HEK293 (cell line): Measurements from ENCODE around the gene BORCS6.

Experiments used
- BCL6B ChIP-seq: fragments of 450-650 bp; formaldehyde crosslinking; IDR thresholded peaks from 2 replicates; pipeline ENCODE4 v1.5.1; 2017; ENCODE audit warnings: missing biosample characterization, missing genetic modification characterization
- GLIS1 ChIP-seq: fragments of 450-650 bp; formaldehyde crosslinking; IDR thresholded peaks from 2 replicates; pipeline ENCODE4 v1.5.1; 2016; ENCODE audit warnings: missing biosample characterization, missing genetic modification characterization
- GLIS2 ChIP-seq: fragments of 450-650 bp; formaldehyde crosslinking; IDR thresholded peaks from 2 replicates; pipeline ENCODE4 v1.5.1; 2016; ENCODE audit warnings: missing biosample characterization, missing genetic modification characterization
- KLF16 ChIP-seq: fragments of 450-650 bp; formaldehyde crosslinking; IDR thresholded peaks from 2 replicates; pipeline ENCODE4 v1.5.1; 2017; ENCODE audit warnings: missing biosample characterization, missing genetic modification characterization
- KLF17 ChIP-seq: fragments of 450-650 bp; formaldehyde crosslinking; IDR thresholded peaks from 2 replicates; pipeline ENCODE4 v1.5.1; 2016; ENCODE audit warnings: missing biosample characterization, missing genetic modification characterization
- KLF8 ChIP-seq: fragments of 450-650 bp; formaldehyde crosslinking; IDR thresholded peaks from 2 replicates; pipeline ENCODE4 v1.5.1; 2016; ENCODE audit warnings: missing biosample characterization, missing genetic modification characterization
- KLF9 ChIP-seq: fragments of 450-650 bp; formaldehyde crosslinking; IDR thresholded peaks from 2 replicates; pipeline ENCODE4 v1.5.1; 2016; ENCODE audit warnings: missing biosample characterization, missing genetic modification characterization, low read depth
- RBAK ChIP-seq: fragments of 450-650 bp; formaldehyde crosslinking; IDR thresholded peaks from 2 replicates; pipeline ENCODE4 v1.5.1; 2016; ENCODE audit warnings: missing biosample characterization, missing genetic modification characterization
- TCF7L2 ChIP-seq: IDR thresholded peaks from 2 replicates; pipeline ENCODE4 v1.6.1; 2011; ENCODE audit warnings: low read depth, mild to moderate bottlenecking, inconsistent platforms, low read length, moderate library complexity, borderline replicate concordance
- ZBTB1 ChIP-seq: fragments of 450-650 bp; formaldehyde crosslinking; IDR thresholded peaks from 2 replicates; pipeline ENCODE4 v1.5.1; 2016; ENCODE audit warnings: missing biosample characterization, missing genetic modification characterization
- ZBTB10 ChIP-seq: fragments of 450-650 bp; formaldehyde crosslinking; IDR thresholded peaks from 2 replicates; pipeline ENCODE4 v1.5.1; 2016; ENCODE audit warnings: missing biosample characterization, missing genetic modification characterization
- ZBTB26 ChIP-seq: fragments of 450-650 bp; formaldehyde crosslinking; optimal IDR thresholded peaks from 2 replicates; pipeline ENCODE3; 2016; ENCODE audit warnings: missing biosample characterization, mild to moderate bottlenecking, missing genetic modification characterization
- ZBTB44 ChIP-seq: fragments of 450-650 bp; IDR thresholded peaks from 2 replicates; pipeline ENCODE4 v1.5.1; 2018; ENCODE audit warnings: missing biosample characterization, mild to moderate bottlenecking, missing genetic modification characterization
- ZBTB6 ChIP-seq: fragments of 450-650 bp; formaldehyde crosslinking; IDR thresholded peaks from 2 replicates; pipeline ENCODE4 v1.5.1; 2017; ENCODE audit warnings: missing biosample characterization, missing genetic modification characterization
- ZFP3 ChIP-seq: fragments of 450-650 bp; formaldehyde crosslinking; IDR thresholded peaks from 2 replicates; pipeline ENCODE4 v1.5.1; 2016; ENCODE audit warnings: low read depth, missing biosample characterization, missing genetic modification characterization
- ZIC2 ChIP-seq: fragments of 450-650 bp; formaldehyde crosslinking; IDR thresholded peaks from 2 replicates; pipeline ENCODE4 v1.5.1; 2016; ENCODE audit warnings: missing biosample characterization, missing genetic modification characterization
- ZNF146 ChIP-seq: fragments of 450-650 bp; formaldehyde crosslinking; IDR thresholded peaks from 2 replicates; pipeline ENCODE4 v1.5.1; 2016; ENCODE audit warnings: missing biosample characterization, missing genetic modification characterization
- ZNF184 ChIP-seq: fragments of 450-650 bp; IDR thresholded peaks from 2 replicates; pipeline ENCODE4 v1.5.1; 2018; ENCODE audit warnings: missing biosample characterization, mild to moderate bottlenecking, missing genetic modification characterization
- ZNF324 ChIP-seq: fragments of 450-650 bp; formaldehyde crosslinking; IDR thresholded peaks from 2 replicates; pipeline ENCODE4 v1.5.1; 2016; ENCODE audit warnings: missing biosample characterization, missing genetic modification characterization
- ZNF335 ChIP-seq: fragments of 450-650 bp; formaldehyde crosslinking; conservative IDR thresholded peaks from 2 replicates; pipeline ENCODE4 v1.5.1; 2016; ENCODE audit warnings: missing biosample characterization, missing genetic modification characterization
- ZNF398 ChIP-seq: fragments of 450-650 bp; formaldehyde crosslinking; IDR thresholded peaks from 2 replicates; pipeline ENCODE4 v1.5.1; 2017; ENCODE audit warnings: missing biosample characterization, missing genetic modification characterization
- ZNF404 ChIP-seq: fragments of 450-650 bp; formaldehyde crosslinking; IDR thresholded peaks from 2 replicates; pipeline ENCODE4 v1.5.1; 2017; ENCODE audit warnings: missing biosample characterization, missing genetic modification characterization
- ZNF530 ChIP-seq: fragments of 450-650 bp; formaldehyde crosslinking; IDR thresholded peaks from 2 replicates; pipeline ENCODE4 v1.5.1; 2016; ENCODE audit warnings: low read depth, missing biosample characterization, missing genetic modification characterization
- ZNF544 ChIP-seq: fragments of 450-650 bp; formaldehyde crosslinking; IDR thresholded peaks from 2 replicates; pipeline ENCODE4 v1.5.0; 2017; ENCODE audit warnings: missing biosample characterization, missing genetic modification characterization
- ZNF692 ChIP-seq: fragments of 450-650 bp; formaldehyde crosslinking; IDR thresholded peaks from 2 replicates; pipeline ENCODE4 v1.5.1; 2016; ENCODE audit warnings: missing biosample characterization, missing genetic modification characterization
- ZNF785 ChIP-seq: fragments of 450-650 bp; formaldehyde crosslinking; IDR thresholded peaks from 2 replicates; pipeline ENCODE4 v1.5.1; 2016; ENCODE audit warnings: missing biosample characterization, missing genetic modification characterization
- ZSCAN16 ChIP-seq: fragments of 450-650 bp; formaldehyde crosslinking; IDR thresholded peaks from 2 replicates; pipeline ENCODE4 v1.5.1; 2016; ENCODE audit warnings: missing biosample characterization, missing genetic modification characterization

BORCS6 gene

GRCh38 chr17:8162233-8162996 lies 27.6 kb downstream of the BORCS6 start, which contains the start of gene VAMP2 (continued):
- TF ChIP-seq ZSCAN16 (tag by site-specific recombination), result no peak
- TF ChIP-seq KLF16 (tag by site-specific recombination), result no peak; the same call in 1 of the 2 replicates
- peak; percentile 63 for TF ChIP-seq ZNF335 (tag by site-specific recombination)
- TF ChIP-seq TCF7L2, result no peak
- no peak for TF ChIP-seq ZIC2 (tag by site-specific recombination)
- TF ChIP-seq ZNF324, result no peak
- no peak for TF ChIP-seq RBAK (tag by site-specific recombination)
- no peak for TF ChIP-seq ZFP3
- peak; percentile 58 for TF ChIP-seq KLF9 (tag by site-specific recombination)
- TF ChIP-seq ZNF692 (tag by site-specific recombination), result no peak
- peak; percentile 35; the same call in 1 of the 2 replicates for TF ChIP-seq ZBTB44 (tag by site-specific recombination)
- TF ChIP-seq ZBTB1 (tag by site-specific recombination), result no peak
- peak; percentile 37; the same call in 1 of the 2 replicates for TF ChIP-seq ZNF398
- TF ChIP-seq KLF17 (tag by site-specific recombination), result no peak
- no peak for TF ChIP-seq ZNF785 (tag by site-specific recombination)
- peak; percentile 16; the same call in 1 of the 2 replicates for TF ChIP-seq GLIS1 (tag by site-specific recombination)
- TF ChIP-seq ZNF530 (tag by site-specific recombination), result no peak
- TF ChIP-seq ZNF184 (tag by site-specific recombination), result no peak
- TF ChIP-seq ZBTB10 (tag by site-specific recombination), result 0 out of 2 replicates have a peak, but pooled peaks have one; percentile 45
- TF ChIP-seq GLIS2 (tag by site-specific recombination), result peak; percentile 46; the same call in 1 of the 2 replicates
- no peak for TF ChIP-seq ZNF404
- TF ChIP-seq KLF8 (tag by site-specific recombination), result peak; percentile 5; the same call in 1 of the 2 replicates
- TF ChIP-seq ZBTB6 (tag by site-specific recombination), result no peak
- no peak for TF ChIP-seq BCL6B (tag by site-specific recombination)
- peak; percentile 45 for TF ChIP-seq ZBTB26 (tag by site-specific recombination)
- no peak for TF ChIP-seq ZNF146 (tag by site-specific recombination)
- no peak for TF ChIP-seq ZNF544 (tag by site-specific recombination)
